GM18526 (cell line): ENCODE measurements around the gene ZSWIM8.

Experiments used
- POLR2A ChIP-seq: IDR thresholded peaks from 3 replicates; pipeline ENCODE4 v1.6.1; 2011; ENCODE audit not compliant: insufficient read length; ENCODE audit errors: extremely low read depth

ZSWIM8 gene

GRCh38 chr10:73817826-73818225 is 32.4 kb downstream of the ZSWIM8 start:
- no peak for TF ChIP-seq POLR2A

DNA sequence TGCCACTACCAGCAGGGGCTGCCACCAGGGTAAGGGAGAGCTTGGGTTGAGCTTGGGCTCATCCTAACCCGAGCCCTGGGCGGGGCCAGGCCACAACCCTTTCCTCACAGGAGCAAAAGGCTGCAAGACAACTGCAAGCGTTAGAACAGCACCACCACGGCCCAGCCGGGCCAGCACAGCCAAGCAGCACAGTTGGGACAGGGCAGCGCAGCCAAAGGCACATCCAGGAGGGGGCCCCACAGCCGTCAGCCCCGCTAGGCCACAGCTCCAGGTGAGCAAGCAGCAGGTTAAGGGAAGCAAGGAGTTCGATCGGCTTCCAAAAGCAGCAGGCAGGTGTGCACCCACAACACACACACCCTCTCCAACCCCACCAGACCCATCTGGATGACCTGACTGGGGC is 33.0 kb downstream of the ZSWIM8 start:
- no peak for TF ChIP-seq POLR2A

DNA sequence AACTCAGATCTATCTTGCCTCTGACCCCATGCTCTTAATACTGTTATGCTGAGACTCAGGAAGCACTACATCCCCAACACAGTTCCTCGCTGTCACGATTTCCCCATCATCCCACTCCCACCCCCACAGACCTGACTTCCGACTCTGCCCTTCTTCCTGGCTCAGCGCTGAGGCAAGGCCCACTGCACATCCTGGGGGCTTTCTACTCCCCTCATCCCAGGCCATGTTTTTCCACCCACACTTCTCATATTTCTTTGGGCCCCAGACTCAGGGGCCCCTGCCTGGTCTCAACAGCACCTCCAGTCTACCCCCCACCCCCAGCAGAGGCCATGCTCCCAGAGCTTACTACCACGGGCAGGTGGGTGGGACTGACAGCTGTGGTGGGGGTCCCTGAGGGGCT is 33.7 kb downstream of the ZSWIM8 start:
- no peak for TF ChIP-seq POLR2A

DNA sequence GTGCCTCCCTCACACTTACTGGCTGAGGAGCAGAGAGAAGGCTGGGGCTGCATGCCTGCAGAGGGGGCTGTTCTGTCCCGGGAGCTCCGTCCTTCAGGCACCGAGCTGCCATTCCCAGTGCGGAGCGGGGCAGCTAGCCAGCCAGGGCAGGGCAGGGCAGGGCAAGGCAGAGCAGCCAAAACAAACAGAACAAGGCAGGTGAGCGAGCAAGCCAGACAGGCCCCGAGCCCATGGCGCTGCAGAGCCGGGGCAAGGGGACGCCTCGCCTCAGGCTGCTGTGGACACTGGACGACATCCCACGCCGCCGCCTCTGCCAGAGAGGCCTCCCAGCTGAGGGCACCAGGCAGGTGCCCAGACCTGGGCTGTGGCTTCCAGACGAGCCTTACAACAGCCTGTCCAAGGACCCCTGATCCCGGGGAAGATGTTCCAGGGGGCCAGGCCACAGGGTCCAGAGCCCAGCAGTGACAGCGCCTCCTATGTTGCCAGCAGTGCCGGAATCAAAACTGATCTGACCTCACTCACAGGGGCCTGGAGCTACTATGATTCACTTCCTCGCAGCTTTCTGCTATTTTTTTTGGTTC is 34.2 kb downstream of the ZSWIM8 start:
- TF ChIP-seq POLR2A: no peak

DNA sequence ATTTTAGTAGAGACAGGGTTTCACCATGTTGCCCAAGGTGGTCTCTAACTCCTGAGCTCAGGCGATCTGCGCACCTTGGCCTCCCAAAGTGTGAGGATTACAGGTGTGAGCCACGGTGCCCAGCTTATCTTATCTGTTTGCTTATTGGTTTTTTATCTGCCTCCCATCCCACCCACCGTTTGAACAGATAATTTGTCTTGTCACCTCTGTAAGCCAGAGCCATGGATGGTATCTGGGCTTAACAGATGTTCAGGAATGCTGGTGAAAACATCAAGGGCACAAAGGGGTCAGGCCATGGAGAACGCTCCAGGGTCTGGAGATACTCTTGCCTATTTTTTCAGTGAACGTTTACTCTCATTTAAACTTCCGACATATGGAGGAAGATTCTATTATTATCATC is 38.0 kb downstream of the ZSWIM8 start:
- TF ChIP-seq POLR2A: no peak

- TF ChIP-seq POLR2A: no peak
Observed at GRCh38 chr10:73824146-73824725, 38.8 kb downstream of the ZSWIM8 start.

- TF ChIP-seq POLR2A: no peak
Observed at GRCh38 chr10:73827346-73828089, 42.1 kb downstream of the ZSWIM8 start.

DNA sequence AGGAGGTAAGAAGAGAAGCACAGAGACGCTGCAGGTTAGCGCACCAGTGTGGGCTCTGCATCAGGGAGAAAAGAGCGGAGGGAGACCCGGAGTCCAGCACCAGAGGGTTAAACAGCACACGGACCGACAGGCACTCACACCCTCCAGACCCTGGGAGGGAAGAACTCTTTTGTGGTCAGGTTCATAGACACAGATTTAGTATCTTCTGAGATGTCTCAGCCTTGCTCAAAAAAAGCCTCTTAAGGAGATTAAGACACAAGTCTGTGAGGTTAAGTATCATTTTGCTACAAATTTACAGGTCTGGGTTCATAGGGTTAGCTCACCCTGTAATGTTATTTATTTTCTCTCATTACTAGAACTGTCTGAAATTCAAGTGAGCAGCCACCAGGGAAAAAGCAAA is 42.8 kb downstream of the ZSWIM8 start:
- no peak for TF ChIP-seq POLR2A

DNA sequence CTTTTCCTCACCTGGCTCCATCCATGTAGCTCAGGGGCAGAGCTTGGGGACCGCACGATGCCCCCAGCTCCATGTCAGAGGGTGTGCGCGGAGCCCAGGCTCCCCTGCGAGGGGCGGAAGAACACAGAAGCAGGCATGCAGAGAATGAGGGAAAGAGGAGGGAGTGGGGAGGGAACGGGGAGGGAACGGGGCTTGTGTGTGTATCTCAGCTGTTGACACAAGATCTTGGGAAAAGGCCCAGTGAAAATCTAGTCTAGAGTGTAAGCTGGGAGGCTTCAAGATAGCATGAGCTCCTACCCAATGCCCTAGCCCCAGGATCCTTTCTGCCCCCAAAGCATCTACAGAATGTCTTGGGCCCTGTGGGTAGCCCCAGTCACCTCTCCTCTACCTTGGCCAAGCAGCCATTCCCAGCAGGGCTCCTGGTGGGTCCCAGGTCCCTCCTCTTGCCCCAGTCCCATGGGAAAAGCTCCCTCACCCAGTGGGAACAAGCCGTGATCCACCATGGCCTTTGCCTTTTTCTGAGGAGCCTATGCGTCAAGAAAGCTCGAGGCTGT is 51.1 kb downstream of the ZSWIM8 start:
- TF ChIP-seq POLR2A: no peak

- TF ChIP-seq POLR2A: no peak
Observed at GRCh38 chr10:73837072-73837471, 51.7 kb downstream of the ZSWIM8 start.

DNA sequence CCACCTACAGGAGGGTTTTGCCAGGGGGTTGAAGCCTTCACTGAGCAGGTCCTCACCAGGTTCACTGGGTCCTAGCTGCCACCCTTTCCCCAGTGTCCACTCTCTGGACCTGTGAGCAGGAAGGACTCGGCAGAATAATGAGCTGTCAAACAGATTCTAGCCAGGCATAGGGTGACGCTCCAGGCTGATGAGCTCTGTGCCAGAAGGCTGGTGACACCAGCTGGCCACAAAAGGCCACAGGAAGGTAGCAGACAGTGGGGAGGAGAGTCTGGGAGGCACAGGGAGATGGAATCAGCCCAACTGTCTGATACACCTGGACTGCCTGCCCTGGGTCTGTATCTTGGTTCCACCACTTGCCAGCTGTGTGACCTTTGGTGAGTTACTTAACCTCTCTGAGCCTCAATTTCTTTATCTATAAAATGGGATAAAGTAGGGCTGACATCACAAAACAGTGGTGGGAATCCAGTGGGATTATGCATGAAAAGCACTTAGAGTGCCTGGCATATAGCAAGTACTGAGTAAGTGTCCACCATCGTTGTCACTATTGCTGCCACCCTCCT is 52.7 kb downstream of the ZSWIM8 start:
- TF ChIP-seq POLR2A: no peak

DNA sequence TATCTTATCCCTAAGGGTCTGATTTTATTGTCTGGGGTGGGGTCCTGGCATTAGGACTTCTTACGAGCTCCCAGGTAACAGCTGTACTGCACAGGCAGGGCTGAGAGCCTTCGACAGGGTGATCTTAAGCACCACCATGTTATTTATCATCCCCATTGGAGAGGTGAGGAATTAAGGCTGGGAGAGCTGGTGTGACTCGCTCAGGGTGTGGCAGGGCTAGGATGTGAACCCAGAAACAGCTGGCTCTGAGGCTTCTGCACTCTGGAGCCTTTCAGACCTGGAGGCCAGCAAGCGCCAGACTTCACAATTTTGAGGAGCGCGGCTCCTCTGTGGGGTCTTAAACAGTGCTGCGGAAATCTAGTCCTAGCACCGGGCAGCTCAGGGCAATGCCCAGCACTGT is 53.4 kb downstream of the ZSWIM8 start:
- no peak for TF ChIP-seq POLR2A

GRCh38 chr10:73839276-73839966 is 54.0 kb downstream of the ZSWIM8 start:
- no peak for TF ChIP-seq POLR2A

DNA sequence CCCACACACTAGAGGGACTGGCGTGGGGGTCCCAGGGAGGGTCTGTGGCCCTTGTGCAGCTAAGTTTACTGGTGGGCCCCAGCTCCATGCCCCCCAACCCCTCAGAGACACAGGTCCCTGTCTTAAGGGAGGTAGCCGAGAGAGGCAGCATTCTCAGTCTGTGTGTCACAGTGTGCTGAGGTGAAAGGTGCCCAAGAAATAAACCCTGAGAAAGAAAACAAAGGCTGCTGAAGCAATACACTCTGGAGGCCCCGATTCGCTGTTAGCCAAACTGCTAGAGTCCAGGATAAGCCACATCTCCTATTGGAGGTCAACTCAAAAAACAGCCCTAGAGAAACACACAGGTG is 54.6 kb downstream of the ZSWIM8 start:
- TF ChIP-seq POLR2A: no peak

GRCh38 chr10:73840403-73841060 is 55.1 kb downstream of the ZSWIM8 start:
- no peak for TF ChIP-seq POLR2A

DNA sequence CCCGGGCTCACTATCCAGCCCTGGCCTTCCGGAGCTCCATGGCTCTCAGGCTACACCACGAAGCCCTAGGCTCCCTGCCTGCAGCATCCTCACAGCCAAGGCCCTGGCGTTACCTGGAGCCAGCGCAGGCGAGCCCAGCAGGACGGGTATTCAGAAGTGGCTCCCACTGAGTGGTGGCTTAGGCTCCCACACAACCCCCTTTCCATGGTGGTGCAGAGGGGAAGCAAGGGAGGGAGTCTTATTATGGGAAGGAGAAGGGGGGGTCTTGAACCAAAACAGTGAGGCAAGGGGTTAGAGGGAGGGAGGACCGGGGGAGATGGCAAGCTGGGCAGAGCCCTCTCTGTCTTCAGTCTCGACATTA is 55.6 kb downstream of the ZSWIM8 start:
- no peak for TF ChIP-seq POLR2A
